ENCODE data around the gene IL11.
"Not testable (repeated sequence)": the region's sequence is repeated elsewhere in the genome, so short reads cannot be mapped to it uniquely, and the experiment has no call there.

IL11 gene

GRCh38 chr19:55401390-55401789, 31.1 kb upstream of the IL11 start:
- H3K9me3 Mint-ChIP-seq; H3K27ac Mint-ChIP-seq; DNase-seq (ENCODE audit: low spot score in 2 of 2); H3K4me3 Mint-ChIP-seq; H3K27me3 Mint-ChIP-seq; ATAC-seq (ENCODE audit: low read depth): not testable (repeated sequence)
- Mint-ChIP-seq H3K36me3 (peaks cover 19% of the 10 kb centered on the region), H3K4me1 (peaks cover 14% of the 10 kb centered on the region)

DNA sequence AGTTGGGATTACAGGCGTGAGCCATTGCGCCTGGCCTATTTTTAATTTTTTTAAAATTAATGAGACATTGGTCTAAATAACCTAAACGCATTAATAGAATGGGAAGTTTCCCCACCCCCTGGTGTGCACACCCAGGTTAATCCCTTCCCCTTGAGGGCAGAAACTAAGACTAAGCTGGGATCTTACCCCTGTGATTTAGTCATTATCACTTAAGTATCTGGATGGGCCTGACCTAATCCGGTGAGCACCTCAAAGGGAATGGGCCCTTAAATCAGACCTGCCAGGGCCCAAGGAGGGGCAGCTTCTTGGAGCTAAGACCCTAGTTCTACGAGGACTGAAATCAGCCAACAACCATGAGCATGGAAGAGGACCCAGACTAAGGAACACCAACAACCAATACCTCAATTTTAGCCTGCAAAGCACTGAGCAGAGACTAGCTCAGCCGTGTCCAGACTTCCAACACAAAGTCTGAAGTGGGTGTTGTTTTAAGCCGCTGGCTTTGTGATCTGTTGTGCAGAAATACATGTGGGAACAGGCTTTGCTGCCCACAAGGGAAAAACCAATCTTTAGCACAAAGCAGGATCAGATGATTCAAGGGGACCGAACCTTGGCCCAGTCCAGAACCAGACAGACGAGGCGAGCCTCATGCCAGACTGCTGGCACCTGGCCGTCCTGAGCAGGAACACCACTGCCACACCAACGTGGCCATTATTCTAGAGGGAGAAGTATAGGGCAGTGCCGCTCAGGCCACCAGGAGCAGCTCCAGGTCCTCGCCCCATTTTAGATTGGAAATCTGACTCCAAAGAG, 30.2 kb upstream of the IL11 start:
- ATAC-seq (ENCODE audit: low read depth) (no peak), DNase-seq (ENCODE audit: low spot score in 2 of 2) (no peak)
- H3K36me3 Mint-ChIP-seq: peaks cover 12% of the 10 kb centered on the region
- no peaks in the 10 kb centered on the region for H3K27me3 Mint-ChIP-seq
- peaks cover 7% of the 10 kb centered on the region for H3K4me1 Mint-ChIP-seq
- no peak overlapping the region for H3K27ac Mint-ChIP-seq
- no peak overlapping the region for H3K4me3 Mint-ChIP-seq
- no peaks in the 10 kb centered on the region for H3K9me3 Mint-ChIP-seq

DNA sequence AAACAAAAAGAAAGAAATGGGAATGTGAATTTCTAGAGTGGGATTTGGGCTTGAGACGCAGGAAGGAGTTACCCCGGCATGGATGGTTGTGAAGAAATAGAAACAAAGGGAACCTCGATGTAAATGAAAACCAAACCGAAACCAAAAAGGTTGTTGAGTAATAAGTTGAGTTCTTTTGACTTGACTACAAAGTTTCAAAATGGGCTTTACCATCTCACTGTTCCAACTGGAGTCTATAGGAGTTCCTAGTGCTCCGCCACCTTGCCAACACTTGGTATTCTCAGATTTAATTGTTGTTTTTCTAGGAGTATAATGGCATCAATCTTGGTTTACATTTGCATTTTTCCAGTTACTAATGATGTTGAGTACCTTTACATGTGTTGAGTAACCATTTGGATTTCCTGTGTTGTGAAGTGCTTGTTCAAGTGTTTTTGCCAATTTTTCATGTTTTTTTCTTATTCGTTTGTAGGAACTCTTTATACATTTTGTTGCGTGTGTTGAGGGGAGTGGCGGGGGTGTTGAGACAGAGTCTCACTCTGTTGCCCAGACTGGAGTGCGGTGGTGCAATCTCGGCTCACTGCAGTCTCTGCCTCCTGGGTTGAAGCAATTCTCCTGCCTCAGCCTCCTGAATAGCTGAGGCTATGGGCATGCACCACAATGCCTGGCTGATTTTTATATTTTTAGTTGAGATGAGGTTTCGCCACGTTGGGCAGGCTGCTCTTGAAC, 28.1 kb upstream of the IL11 start:
- peaks cover 8% of the 10 kb centered on the region for H3K36me3 Mint-ChIP-seq
- DNase-seq (ENCODE audit: low spot score in 2 of 2) (no peak), ATAC-seq (ENCODE audit: low read depth) (no peak)
- H3K27me3 Mint-ChIP-seq: no peaks in the 10 kb centered on the region
- no peak overlapping the region for H3K27ac Mint-ChIP-seq
- H3K4me3 Mint-ChIP-seq: no peak overlapping the region
- peaks cover 6% of the 10 kb centered on the region for H3K4me1 Mint-ChIP-seq
- H3K9me3 Mint-ChIP-seq: no peaks in the 10 kb centered on the region

GRCh38 chr19:55392820-55393761, 22.8 kb upstream of the IL11 start:
- Mint-ChIP-seq H3K4me1 (peaks cover 25% of the 10 kb centered on the region), H3K9me3 (no peaks in the 10 kb centered on the region), H3K27ac (peak overlapping the region; percentile 35), H3K4me3 (no peak overlapping the region), H3K36me3 (peaks cover 13% of the 10 kb centered on the region), H3K27me3 (no peaks in the 10 kb centered on the region)
- ATAC-seq (ENCODE audit: low read depth): no peak
- no peak for DNase-seq (ENCODE audit: low spot score in 2 of 2)

- Mint-ChIP-seq H3K36me3 (peaks cover 13% of the 10 kb centered on the region), H3K27ac (no peak overlapping the region), H3K9me3 (no peaks in the 10 kb centered on the region), H3K4me3 (no peak overlapping the region), H3K27me3 (no peaks in the 10 kb centered on the region), H3K4me1 (peaks cover 30% of the 10 kb centered on the region)
- DNase-seq (ENCODE audit: low spot score in 2 of 2): no peak
- ATAC-seq (ENCODE audit: low read depth): no peak
Observed at GRCh38 chr19:55391702-55392615, 21.7 kb upstream of the IL11 start.

GRCh38 chr19:55391191-55391670, 21.0 kb upstream of the IL11 start:
- Mint-ChIP-seq H3K27me3 (no peaks in the 10 kb centered on the region), H3K27ac (no peak overlapping the region)
- DNase-seq (ENCODE audit: low spot score in 2 of 2): no peak

DNA sequence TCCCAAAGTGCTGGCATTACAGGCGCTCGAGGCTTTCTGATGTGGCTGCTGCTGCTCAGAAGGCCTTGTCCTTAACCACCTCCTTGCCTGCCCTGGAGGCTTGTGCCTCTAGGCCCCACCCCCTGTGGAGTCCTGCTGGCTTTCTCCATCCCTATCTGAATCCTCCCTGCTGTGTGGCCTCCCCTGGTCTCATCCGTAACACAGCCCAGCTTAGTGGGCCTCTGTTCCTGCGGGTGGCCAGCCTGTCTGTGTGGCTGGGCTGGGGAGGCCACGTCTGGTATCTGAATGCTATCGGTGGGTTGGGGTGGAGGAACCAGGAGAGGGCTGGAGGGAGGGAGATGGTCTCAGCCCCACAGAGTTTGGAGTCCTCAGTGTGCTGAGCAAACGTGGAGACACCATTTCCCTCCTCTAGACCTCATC, 20.2 kb upstream of the IL11 start:
- Mint-ChIP-seq H3K4me1 (peaks cover 36% of the 10 kb centered on the region), H3K27ac (no peak overlapping the region), H3K36me3 (peaks cover 15% of the 10 kb centered on the region), H3K27me3 (no peaks in the 10 kb centered on the region), H3K9me3 (no peaks in the 10 kb centered on the region), H3K4me3 (no peak overlapping the region)
- ATAC-seq (ENCODE audit: low read depth) (no peak), DNase-seq (ENCODE audit: low spot score in 2 of 2) (no peak)

More at GRCh38 chr19:55391191-55391670, 21.0 kb upstream of the IL11 start:
- Mint-ChIP-seq H3K9me3 (no peaks in the 10 kb centered on the region), H3K4me3 (no peak overlapping the region), H3K4me1 (peaks cover 33% of the 10 kb centered on the region), H3K36me3 (peaks cover 13% of the 10 kb centered on the region)
- no peak for ATAC-seq (ENCODE audit: low read depth)

DNA sequence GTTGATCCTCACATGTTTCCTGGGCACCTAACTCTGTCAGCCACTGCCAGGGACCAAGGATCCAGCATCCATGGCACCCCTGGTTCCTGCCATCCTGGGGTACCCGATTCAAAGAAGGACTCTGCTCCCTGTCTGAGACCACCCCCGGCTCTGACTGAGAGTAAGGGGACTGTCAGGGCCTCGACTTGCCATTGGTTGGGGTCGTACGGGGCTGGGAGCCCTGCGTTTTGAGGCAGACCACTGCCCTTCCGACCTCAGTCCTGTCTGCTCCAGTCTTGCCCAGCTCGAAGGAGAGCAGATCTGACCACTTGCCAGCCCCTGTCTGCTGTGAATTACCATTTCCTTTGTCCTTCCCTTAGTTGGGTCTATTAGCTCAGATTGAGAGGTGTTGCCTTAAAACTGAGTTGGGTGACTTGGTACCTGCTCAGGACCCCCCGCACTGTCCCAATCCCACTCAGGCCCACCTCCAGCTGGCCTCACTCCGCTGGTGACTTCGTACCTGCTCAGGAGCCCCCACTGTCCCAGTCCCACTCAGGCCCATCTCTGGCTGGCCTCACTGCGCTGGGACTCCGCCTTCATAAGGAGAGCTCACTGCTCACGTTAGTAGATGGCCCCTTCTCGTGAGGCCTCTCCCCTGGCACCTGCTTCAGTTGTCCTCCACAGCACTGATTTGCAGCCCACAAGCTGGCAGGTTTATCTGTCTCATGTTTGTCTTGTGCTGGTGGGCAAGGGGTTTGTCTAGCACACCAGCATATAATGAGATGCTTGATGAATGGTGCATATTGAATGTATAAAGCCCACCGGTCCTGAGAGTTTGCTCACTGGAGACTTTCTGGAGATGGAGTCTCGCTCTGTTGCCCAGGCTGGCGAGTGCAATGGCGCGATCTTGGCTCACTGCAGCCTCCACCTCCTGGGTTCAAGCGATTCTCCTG, 19.4 kb upstream of the IL11 start:
- Mint-ChIP-seq H3K4me3 (no peak overlapping the region), H3K9me3 (no peaks in the 10 kb centered on the region), H3K4me1 (peaks cover 39% of the 10 kb centered on the region), H3K36me3 (peaks cover 15% of the 10 kb centered on the region), H3K27me3 (no peaks in the 10 kb centered on the region), H3K27ac (peak overlapping the region; percentile 78)
- ATAC-seq (ENCODE audit: low read depth) (no peak), DNase-seq (ENCODE audit: low spot score in 2 of 2) (no peak)

DNA sequence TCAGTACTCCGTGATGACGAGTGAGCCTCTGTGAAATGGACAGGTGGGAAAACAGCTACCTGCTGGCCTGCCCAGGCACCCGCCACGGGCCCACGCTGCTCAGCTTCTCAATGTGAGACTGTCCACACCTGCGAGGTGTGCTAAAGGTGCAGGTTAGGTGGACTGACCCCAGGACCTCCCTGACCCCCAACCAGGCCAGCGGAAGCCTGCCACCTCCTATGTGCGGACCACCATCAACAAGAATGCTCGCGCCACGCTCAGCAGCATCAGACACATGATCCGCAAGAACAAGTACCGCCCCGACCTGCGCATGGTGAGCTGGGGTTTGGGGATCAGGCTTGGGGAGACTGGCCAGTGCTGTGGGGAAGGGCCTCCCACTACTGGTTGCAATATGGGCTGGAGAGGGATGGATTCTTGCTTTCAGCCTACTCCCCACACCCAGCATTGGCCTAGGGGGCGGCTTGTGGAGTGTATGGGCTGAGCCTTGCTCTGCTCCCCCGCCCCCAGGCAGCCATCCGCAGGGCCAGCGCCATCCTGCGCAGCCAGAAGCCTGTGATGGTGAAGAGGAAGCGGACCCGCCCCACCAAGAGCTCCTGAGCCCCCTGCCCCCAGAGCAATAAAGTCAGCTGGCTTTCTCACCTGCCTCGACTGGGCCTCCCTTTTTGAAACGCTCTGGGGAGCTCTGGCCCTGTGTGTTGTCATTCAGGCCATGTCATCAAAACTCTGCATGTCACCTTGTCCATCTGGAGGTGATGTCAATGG, 17.7 kb upstream of the IL11 start:
- peak overlapping the region; percentile 45 for H3K27ac Mint-ChIP-seq

DNA sequence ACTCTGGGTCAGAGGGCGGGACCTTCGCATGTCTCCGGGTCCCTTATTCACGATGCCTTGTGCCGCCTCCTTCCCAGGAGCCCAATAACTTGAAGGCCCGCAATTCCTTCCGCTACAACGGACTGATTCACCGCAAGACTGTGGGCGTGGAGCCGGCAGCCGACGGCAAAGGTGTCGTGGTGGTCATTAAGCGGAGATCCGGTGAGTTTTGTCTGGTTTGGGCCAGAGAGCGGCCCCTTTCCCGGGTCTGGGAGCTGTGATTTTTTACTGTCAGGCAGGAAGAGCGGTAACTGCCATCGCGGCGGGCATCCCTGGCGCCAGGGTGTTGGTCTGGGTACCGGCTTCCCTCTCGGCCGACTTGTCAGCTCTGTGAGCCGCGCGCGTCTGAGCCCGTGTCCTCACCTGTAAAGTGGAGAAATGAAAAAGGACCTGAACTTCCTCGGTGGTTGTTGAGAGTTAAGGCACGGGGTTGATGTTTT, 16.3 kb upstream of the IL11 start:
- Mint-ChIP-seq H3K9me3 (no peaks in the 10 kb centered on the region), H3K27me3 (no peaks in the 10 kb centered on the region), H3K27ac (peak overlapping the region; percentile 98), H3K36me3 (peaks cover 16% of the 10 kb centered on the region), H3K4me3 (peak overlapping the region; percentile 100), H3K4me1 (peaks cover 53% of the 10 kb centered on the region)
- no peak for ATAC-seq (ENCODE audit: low read depth)
- no peak for DNase-seq (ENCODE audit: low spot score in 2 of 2)

More for the DNA sequence above, 17.7 kb upstream of the IL11 start:
- Mint-ChIP-seq H3K4me3 (peak overlapping the region; percentile 100), H3K36me3 (peaks cover 15% of the 10 kb centered on the region), H3K9me3 (no peaks in the 10 kb centered on the region), H3K4me1 (peaks cover 47% of the 10 kb centered on the region), H3K27me3 (no peaks in the 10 kb centered on the region)
- no peak for ATAC-seq (ENCODE audit: low read depth)
- no peak for DNase-seq (ENCODE audit: low spot score in 2 of 2)

- Mint-ChIP-seq H3K27ac (peak within 1 kb of the TSS; percentile 98), H3K36me3 (peaks cover 18% of the 10 kb centered on the region), H3K9me3 (no peaks in the 10 kb centered on the region), H3K4me3 (peak within 1 kb of the TSS; percentile 100), H3K4me1 (peaks cover 53% of the 10 kb centered on the region), H3K27me3 (no peaks in the 10 kb centered on the region)
- peak; percentile 78 for ATAC-seq (ENCODE audit: low read depth)
- peak; percentile 98 for DNase-seq (ENCODE audit: low spot score in 2 of 2)
Observed at GRCh38 chr19:55385724-55386492, 15.6 kb upstream of the IL11 start, which contains the start of gene RPL28. RPL28 (plus strand) TSS chr19:55385932; CDS start chr19:55386358, 426 bp downstream.

Measured in memory B cell (primary cell).